ENCODE results near the gene ADAP2.

- TF ChIP-seq FOXM1 (IDR thresholded peaks at IDR 0.05; ENCODE audit: borderline replicate concordance) (no peak), SP1 (IDR thresholded peaks at IDR 0.05) (no peak), FOXA1 (IDR thresholded peaks at IDR 0.05) (no peak), TARDBP (IDR thresholded peaks at IDR 0.05) (no peak)
These were observed 60.1 kb downstream of the ADAP2 start for GRCh38 chr17:30981531-30982519.

Data from HEK293T (cell line).